HEK293T (cell line): ENCODE measurements around the gene TSPAN18.

Source experiments
- BHLHE40 ChIP-seq: fragments of 450-650 bp; IDR thresholded peaks from 2 replicates; pipeline ENCODE4 v1.6.1; 2016; ENCODE audit warnings: mild to moderate bottlenecking, moderate library complexity, borderline replicate concordance
- CTBP1 ChIP-seq: fragments of 450-650 bp; IDR thresholded peaks from 2 replicates; pipeline ENCODE4 v1.6.1; 2016; ENCODE audit warnings: borderline replicate concordance
- FOXK2 ChIP-seq: fragments of 450-650 bp; IDR thresholded peaks from 2 replicates; pipeline ENCODE4 v1.6.1; 2016; ENCODE audit warnings: mild to moderate bottlenecking
- FOXM1 ChIP-seq: fragments of 450-650 bp; IDR thresholded peaks from 2 replicates; pipeline ENCODE4 v1.6.1; 2017; ENCODE audit warnings: mild to moderate bottlenecking, borderline replicate concordance
- HDGF ChIP-seq: fragments of 450-650 bp; IDR thresholded peaks from 2 replicates; pipeline ENCODE4 v1.6.1; 2017; ENCODE audit warnings: antibody characterized with exemption, borderline replicate concordance

DNA sequence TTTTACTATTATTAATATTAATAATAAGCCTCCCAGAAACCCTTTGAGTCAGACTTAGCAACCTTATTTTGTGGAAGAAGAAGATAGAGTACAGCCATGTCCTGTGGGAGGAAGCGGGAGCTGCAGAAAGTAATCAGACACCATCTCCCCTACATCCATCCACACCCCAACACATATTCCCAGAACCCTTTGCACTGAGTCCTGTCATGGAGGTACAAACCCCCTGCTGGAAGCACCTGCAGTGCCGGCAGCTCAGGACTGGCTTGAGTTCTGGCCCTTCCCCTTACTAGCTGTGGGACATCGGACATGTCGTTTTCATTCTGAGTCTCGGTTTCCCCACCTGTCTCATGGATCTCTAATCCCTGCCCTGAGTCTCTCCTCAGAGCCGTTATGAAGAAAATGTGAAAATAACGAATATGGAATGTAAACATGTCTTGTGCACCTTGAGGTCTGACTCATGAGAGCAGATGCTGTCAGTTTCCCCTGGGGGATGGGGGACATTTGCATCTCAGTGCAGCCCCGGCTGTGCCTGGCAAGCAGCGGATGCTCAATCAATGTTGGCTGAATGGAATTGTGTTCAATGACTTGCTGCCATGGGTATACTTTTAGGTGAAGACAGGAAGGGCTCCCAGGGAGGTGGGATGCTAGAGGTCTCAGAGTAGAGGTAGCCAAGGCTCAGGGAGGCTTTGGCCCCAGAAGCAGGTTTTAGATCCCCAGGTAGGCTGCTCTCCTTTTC lies 178.5 kb downstream of the TSPAN18 start:
- TF ChIP-seq CTBP1: no peak
- TF ChIP-seq BHLHE40: no peak
- TF ChIP-seq FOXM1: no peak
- TF ChIP-seq HDGF: no peak
- TF ChIP-seq FOXK2: no peak
